Erythroblast (primary cell): ENCODE results near the gene ATG10.

Source experiments
- GATA1 ChIP-seq: IDR thresholded peaks from 2 replicates; pipeline ENCODE4 v1.6.1; 2011; ENCODE audit warnings: low read depth, mild to moderate bottlenecking, control low read depth, low read length, moderate library complexity
- POLR2A ChIP-seq: IDR thresholded peaks from 2 replicates; pipeline ENCODE4 v1.6.1; 2011; ENCODE audit warnings: mild to moderate bottlenecking, low read length

DNA sequence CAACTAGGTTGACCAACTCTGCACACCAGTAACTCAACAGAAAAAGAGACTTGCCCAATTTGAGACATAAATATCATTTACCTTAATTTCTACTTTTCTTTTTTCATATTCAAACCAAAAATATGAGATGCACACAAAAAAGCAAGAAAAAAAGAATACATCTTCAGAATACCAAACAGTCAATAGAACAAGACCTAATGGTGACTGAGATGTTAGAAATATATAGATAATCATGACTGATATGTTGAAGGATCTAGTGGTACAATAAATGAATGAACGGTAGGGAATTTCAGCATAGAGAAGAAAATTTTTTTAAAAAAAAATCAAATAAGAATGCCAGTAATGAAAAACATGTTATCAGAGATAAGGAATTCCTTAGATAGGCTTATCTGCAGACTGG is 29.1 kb upstream of the ATG10 start:
- TF ChIP-seq POLR2A (no peak), GATA1 (no peak)
